ENCODE results near the gene AK9.

Gene AK9

DNA sequence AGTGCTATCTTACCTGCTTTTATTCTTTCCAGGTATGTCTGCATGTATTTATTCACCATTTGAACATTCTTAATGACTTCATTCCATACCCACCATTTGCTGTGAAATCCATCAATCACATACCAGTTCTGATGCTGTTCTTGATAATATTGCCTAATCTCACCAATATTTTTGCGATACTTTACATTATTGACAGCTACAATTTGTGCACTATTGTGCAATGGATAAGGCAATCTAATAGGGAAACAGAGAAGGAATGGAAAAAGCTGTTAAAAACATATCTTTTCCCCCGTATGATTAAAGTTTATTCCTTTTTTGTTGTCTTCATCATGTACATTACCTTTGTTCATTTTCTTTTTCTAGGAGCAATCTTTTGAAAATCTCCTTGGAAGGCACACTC is 184.7 kb downstream of the AK9 start:
- TF ChIP-seq CTCF (IDR thresholded peaks at IDR 0.05; ENCODE audit: low read depth, low read length, missing control alignments), result no peak
- H3K4me3 ChIP-seq (replicated peaks; ENCODE audit: low read depth, low read length), result no peak overlapping the region
- no peak for DNase-seq (ENCODE audit: extremely low read depth, low read depth)

DNA sequence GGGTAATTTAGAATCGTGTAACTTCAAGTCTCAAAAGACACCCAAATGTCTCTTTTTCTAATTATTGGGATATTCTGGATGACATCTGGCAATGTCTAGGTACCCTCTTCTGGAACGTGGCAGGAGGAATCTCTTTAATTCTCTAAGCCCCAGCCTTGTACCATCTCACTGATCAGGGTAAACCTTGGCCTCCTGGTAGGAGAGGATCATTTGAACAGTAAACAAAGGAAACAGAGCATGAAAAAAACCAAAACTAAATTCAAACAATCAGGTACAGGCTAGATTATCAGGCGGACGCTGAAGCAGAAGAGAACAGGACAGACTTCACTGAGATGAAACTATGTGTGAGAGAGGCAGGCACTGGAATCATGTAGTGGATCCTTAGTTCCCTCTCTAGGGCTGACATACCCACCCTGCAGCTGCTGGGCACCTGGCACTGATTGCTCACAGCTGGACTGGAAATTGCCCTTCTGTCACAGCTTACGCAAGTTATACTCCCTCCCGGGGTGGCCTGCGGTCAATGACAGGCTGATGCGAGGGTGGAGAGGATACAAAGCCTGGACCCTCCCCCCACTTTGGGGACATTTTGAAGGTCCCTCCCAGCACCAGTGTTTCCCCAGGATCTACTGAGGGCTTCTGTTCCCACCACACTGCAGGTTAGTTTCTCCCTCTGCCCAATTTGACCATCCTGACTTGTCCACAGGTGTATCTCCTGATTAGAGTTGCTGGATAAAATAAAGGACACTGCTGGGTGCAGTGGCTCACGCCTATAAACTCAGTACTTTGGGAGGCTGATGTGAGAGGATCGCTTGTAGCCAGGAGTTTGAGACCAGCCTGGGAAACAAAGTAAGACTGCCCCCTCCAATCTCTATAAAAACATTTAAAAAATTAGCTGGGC is 187.4 kb downstream of the AK9 start:
- no peak for TF ChIP-seq CTCF (IDR thresholded peaks at IDR 0.05; ENCODE audit: low read depth, low read length, missing control alignments)
- H3K4me3 ChIP-seq (replicated peaks; ENCODE audit: low read depth, low read length), result no peak overlapping the region
- DNase-seq (ENCODE audit: extremely low read depth, low read depth), result no peak

DNA sequence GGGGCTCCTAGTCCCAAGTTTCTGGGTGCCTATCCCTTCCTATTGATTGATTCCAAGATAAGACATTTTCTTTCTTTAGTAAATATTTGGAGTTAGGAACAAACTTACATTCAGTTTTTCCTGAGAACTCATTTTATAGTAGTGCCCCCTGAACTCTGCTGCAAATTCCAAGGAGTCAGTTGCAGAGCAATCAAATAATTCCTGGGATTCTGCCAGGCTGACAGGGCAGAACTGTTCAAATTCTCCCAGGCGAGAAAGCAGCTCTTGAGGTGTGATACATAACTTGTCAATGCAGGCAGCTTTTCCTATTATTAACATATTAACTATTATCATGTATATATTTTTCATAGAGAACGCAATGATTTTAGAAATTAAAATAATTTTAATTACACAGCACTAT is 192.1 kb downstream of the AK9 start:
- no peak for TF ChIP-seq CTCF (IDR thresholded peaks at IDR 0.05; ENCODE audit: low read depth, low read length, missing control alignments)
- no peak overlapping the region for H3K4me3 ChIP-seq (replicated peaks; ENCODE audit: low read depth, low read length)
- DNase-seq (ENCODE audit: extremely low read depth, low read depth), result no peak

GRCh38 chr6:109498052-109498451 is 192.9 kb downstream of the AK9 start:
- DNase-seq (ENCODE audit: extremely low read depth, low read depth), result no peak
- no peak overlapping the region for H3K4me3 ChIP-seq (replicated peaks; ENCODE audit: low read depth, low read length)
- no peak for TF ChIP-seq CTCF (IDR thresholded peaks at IDR 0.05; ENCODE audit: low read depth, low read length, missing control alignments)

DNA sequence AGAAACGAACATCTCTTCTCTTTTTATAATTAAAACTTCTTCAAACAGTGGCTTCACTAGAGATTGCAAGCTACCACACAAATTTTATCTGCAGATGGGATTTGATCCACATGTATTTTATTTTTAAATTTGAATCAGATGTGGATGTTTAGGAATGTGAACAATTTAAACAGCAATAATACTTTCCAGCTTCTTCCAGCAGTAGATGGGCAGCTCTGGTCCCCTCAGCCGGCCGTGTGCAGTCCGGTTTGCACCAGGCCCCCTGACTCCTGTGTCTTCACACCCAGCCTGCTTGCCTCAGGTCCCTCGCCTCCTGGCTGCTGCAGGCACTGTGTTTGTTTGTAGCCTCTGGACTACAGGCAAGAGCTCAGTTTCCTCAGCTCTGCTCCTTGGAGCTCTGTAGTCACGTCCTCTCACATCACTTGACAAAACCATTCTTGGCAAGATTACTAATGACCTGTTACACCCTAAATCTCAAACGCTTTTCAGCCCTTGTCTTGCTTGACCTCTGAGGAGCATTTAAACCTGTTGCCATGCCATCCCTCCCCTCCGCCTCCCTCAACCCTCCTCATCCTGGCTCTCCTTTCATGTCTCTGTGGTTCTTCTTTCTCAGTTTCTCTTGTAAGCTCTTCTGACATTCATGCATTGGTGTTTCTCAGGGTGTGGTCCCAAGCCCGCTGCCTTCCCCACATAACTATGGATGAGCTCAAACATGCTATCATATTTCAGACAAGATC is 194.8 kb downstream of the AK9 start:
- no peak for DNase-seq (ENCODE audit: extremely low read depth, low read depth)
- no peak overlapping the region for H3K4me3 ChIP-seq (replicated peaks; ENCODE audit: low read depth, low read length)
- TF ChIP-seq CTCF (IDR thresholded peaks at IDR 0.05; ENCODE audit: low read depth, low read length, missing control alignments), result no peak

- no peak for TF ChIP-seq CTCF (IDR thresholded peaks at IDR 0.05; ENCODE audit: low read depth, low read length, missing control alignments)
- H3K4me3 ChIP-seq (replicated peaks; ENCODE audit: low read depth, low read length), result no peak overlapping the region
- no peak for DNase-seq (ENCODE audit: extremely low read depth, low read depth)
These were observed 197.1 kb downstream of the AK9 start for GRCh38 chr6:109493865-109494264.
